PC-3 (cell line): Measurements from ENCODE around the gene ABCG1. TPM values are rescaled to one million over a fixed set of nuclear protein-coding genes. Genes with fewer than 3 reads are reported as not detected.

ENCODE experiments used
- ATAC-seq: fragments of 200-7000 bp; cut with Tn5 transposase; 2 replicates; pipeline ENCODE4 v1.9.1; 2020; ENCODE audit warnings: mild to moderate bottlenecking, moderate library complexity
- BruUV-seq: library from RNA; stranded (reverse); fragments of 400-500 nt; replicated peaks from 2 replicates; lab custom pipeline; 2021; lab: Mats Ljungman, UMichigan
- CTCF ChIA-PET: fragments of 300-600 bp; sonication (Branson Sonifier 250); formaldehyde crosslinking; loops from one replicate; lab custom pipeline; 2022; ENCODE audit warnings: antibody characterized with exemption; lab: Charles Lee
- POLR2A ChIA-PET: fragments of 300-600 bp; sonication (Branson Sonifier 250); formaldehyde crosslinking; loops from one replicate; lab custom pipeline; 2022; ENCODE audit warnings: antibody characterized with exemption; ENCODE audit not compliant: unreplicated experiment; lab: Charles Lee
- DNase-seq: peaks from one replicate; pipeline ENCODE4 v3.0.0-alpha.2; 2015
- H2AFZ ChIP-seq: fragments of 300-600 bp; sonication (generic); 2 replicates; pipeline ENCODE4 v1.6.0; 2016; ENCODE audit warnings: antibody characterized with exemption, low read length
- H3F3A ChIP-seq: fragments of 300-600 bp; sonication (generic); one replicate; pipeline ENCODE4 v1.6.0; 2017; ENCODE audit warnings: antibody characterized with exemption, low read length, control low read depth, mild to moderate bottlenecking; ENCODE audit not compliant: unreplicated experiment
- H3K27ac ChIP-seq: fragments of 300-600 bp; sonication (generic); 2 replicates; pipeline ENCODE4 v1.5.1; 2016; ENCODE audit warnings: mild to moderate bottlenecking, low read length
- H3K27me3 ChIP-seq: fragments of 300-600 bp; sonication (generic); 2 replicates; pipeline ENCODE4 v1.6.1; 2016; ENCODE audit warnings: low read length, mixed read lengths
- H3K36me3 ChIP-seq: fragments of 300-600 bp; sonication (generic); 2 replicates; pipeline ENCODE4 v1.6.1; 2016; ENCODE audit warnings: low read depth, mixed run types, low read length, mixed read lengths
- H3K4me1 ChIP-seq: fragments of 300-600 bp; sonication (generic); 2 replicates; pipeline ENCODE4 v1.5.1; 2016; ENCODE audit warnings: low read length; ENCODE audit not compliant: insufficient read depth
- H3K4me2 ChIP-seq: fragments of 300-600 bp; sonication (generic); 2 replicates; pipeline ENCODE4 v1.6.0; 2016; ENCODE audit warnings: low read length
- H3K4me3 ChIP-seq: fragments of 300-600 bp; sonication (generic); 2 replicates; pipeline ENCODE4 v1.5.1; 2016; ENCODE audit warnings: mild to moderate bottlenecking, low read length, mixed read lengths
- H3K79me2 ChIP-seq: fragments of 300-600 bp; sonication (generic); 2 replicates; pipeline ENCODE4 v1.6.1; 2017; ENCODE audit warnings: low read length, mixed read lengths
- H3K9ac ChIP-seq: fragments of 300-600 bp; sonication (generic); 2 replicates; pipeline ENCODE4 v1.6.0; 2016; ENCODE audit warnings: mild to moderate bottlenecking, low read length
- H3K9me2 ChIP-seq: fragments of 300-600 bp; sonication (generic); replicated peaks from 2 replicates; pipeline ENCODE4 v1.6.1; 2016; ENCODE audit warnings: mixed run types, low read length, mixed read lengths
- H3K9me3 ChIP-seq: fragments of 300-600 bp; sonication (generic); 2 replicates; pipeline ENCODE4 v1.6.1; 2016; ENCODE audit warnings: low read length, mixed read lengths
- H4K20me1 ChIP-seq: fragments of 300-600 bp; sonication (generic); 2 replicates; pipeline ENCODE4 v1.6.1; 2016; ENCODE audit warnings: low read length, mixed read lengths
- CTCF ChIP-seq: fragments of 300-600 bp; sonication (generic); conservative IDR thresholded peaks from 2 replicates; pipeline ENCODE4 v1.5.1; 2017; ENCODE audit warnings: antibody characterized with exemption, low read depth, mild to moderate bottlenecking, low read length
- EZH2 ChIP-seq: fragments of 300-600 bp; sonication (generic); IDR thresholded peaks from one replicate; pipeline ENCODE4 v1.6.1; 2017; ENCODE audit warnings: antibody characterized with exemption, mild to moderate bottlenecking, low read length; ENCODE audit not compliant: unreplicated experiment
- EZH2phosphoT487 ChIP-seq: fragments of 300-600 bp; sonication (generic); IDR thresholded peaks from 2 replicates; pipeline ENCODE4 v1.6.1; 2018; ENCODE audit warnings: mild to moderate bottlenecking, antibody characterized with exemption, low read length, borderline replicate concordance
- intact Hi-C: fragments of 100-400 bp; cut with micrococcal nuclease; formaldehyde crosslinking; loops from 2 replicates; pipeline ENCODE4 v1.9.0; 2023
- total RNA-seq: library from RNA; depleted of rRNA; stranded (reverse); fragments of >200 nt; gene quantifications from 2 replicates; pipeline ENCODE4 v1.2.3, GENCODE V29; 2014

ABCG1 gene
- total RNA-seq, 1 experiment from 2014 or later: 0.66 TPM

- ATAC-seq (peak; percentile 99), DNase-seq (peak; percentile 79)
- H3K27me3 ChIP-seq: no peaks in the 10 kb centered on the region
- no peak overlapping the region for H3K27ac ChIP-seq
- H3K9ac ChIP-seq: no peak overlapping the region
- peaks cover 10% of the 10 kb centered on the region for H3K4me1 ChIP-seq
- intact Hi-C loops: loop anchor here (2.0 kb wide), 1 partner anchor 63 kb away; no protein-coding TSS in a partner anchor
- BruUV-seq: no TSS peak
- ChIA-PET POLR2A (interaction anchor here (0.6 kb wide), 1 partner anchor 463 kb away, joined by 4 read pairs; no protein-coding TSS in a partner anchor), CTCF (no interaction called here)
- H3K79me2 ChIP-seq: no peaks in the 10 kb centered on the region
- H3K4me3 ChIP-seq: no peak overlapping the region
- no peaks in the 10 kb centered on the region for H3F3A ChIP-seq
- no peaks in the 10 kb centered on the region for H3K9me2 ChIP-seq
- no peaks in the 10 kb centered on the region for H4K20me1 ChIP-seq
- H2AFZ ChIP-seq: no peak overlapping the region
- H3K9me3 ChIP-seq: no peaks in the 10 kb centered on the region
- no peaks in the 10 kb centered on the region for H3K36me3 ChIP-seq
- H3K4me2 ChIP-seq: no peak overlapping the region
- no peak for TF ChIP-seq CTCF
- TF ChIP-seq EZH2phosphoT487: no peak
These were observed 9.2 kb downstream of the ABCG1 start for GRCh38 chr21:42227909-42228708.

GRCh38 chr21:42228709-42229220, 9.8 kb downstream of the ABCG1 start:
- Histone ChIP-seq H3K4me3 (no peak overlapping the region), H4K20me1 (no peaks in the 10 kb centered on the region), H3K36me3 (no peaks in the 10 kb centered on the region), H3K27ac (no peak overlapping the region), H3K4me1 (peaks cover 12% of the 10 kb centered on the region), H3K4me2 (no peak overlapping the region), H3K27me3 (no peaks in the 10 kb centered on the region), H3K9ac (no peak overlapping the region), H2AFZ (no peak overlapping the region), H3K79me2 (no peaks in the 10 kb centered on the region), H3K9me2 (no peaks in the 10 kb centered on the region), H3K9me3 (no peaks in the 10 kb centered on the region), H3F3A (no peaks in the 10 kb centered on the region)
- ChIA-PET CTCF (no interaction called here), POLR2A (no interaction called here)
- BruUV-seq: no TSS peak
- intact Hi-C loops: loop anchor here (2.0 kb wide), 1 partner anchor 64 kb away; no protein-coding TSS in a partner anchor
- DNase-seq (no peak), ATAC-seq (no peak)
- TF ChIP-seq EZH2phosphoT487 (no peak), CTCF (no peak), EZH2 (no peak)

GRCh38 chr21:42229676-42230075, 10.7 kb downstream of the ABCG1 start:
- DNase-seq: no peak
- H3K9me2 ChIP-seq: no peaks in the 10 kb centered on the region
- TF ChIP-seq CTCF (no peak), EZH2 (no peak), EZH2phosphoT487 (no peak)
- no TSS peak for BruUV-seq
- ATAC-seq: no peak
- ChIA-PET CTCF (no interaction called here), POLR2A (no interaction called here)
- intact Hi-C loops: loop anchor here (2.0 kb wide), 1 partner anchor 65 kb away; no protein-coding TSS in a partner anchor
- H3K4me3 ChIP-seq: no peak overlapping the region
- H3K4me2 ChIP-seq: no peak overlapping the region
- no peaks in the 10 kb centered on the region for H3K36me3 ChIP-seq
- H3K27ac ChIP-seq: no peak overlapping the region
- H3K27me3 ChIP-seq: no peaks in the 10 kb centered on the region
- H3K79me2 ChIP-seq: no peaks in the 10 kb centered on the region
- no peaks in the 10 kb centered on the region for H3K9me3 ChIP-seq
- H3F3A ChIP-seq: no peaks in the 10 kb centered on the region
- no peak overlapping the region for H2AFZ ChIP-seq
- H3K4me1 ChIP-seq: peaks cover 20% of the 10 kb centered on the region
- no peaks in the 10 kb centered on the region for H4K20me1 ChIP-seq
- H3K9ac ChIP-seq: no peak overlapping the region
